Activated naive CD4-positive, alpha-beta T cell treated with anti-CD3 and anti-CD28 coated beads for 36 hours (primary cell): Measurements from ENCODE around the gene UBA52. TPM values are rescaled to one million over a fixed set of nuclear protein-coding genes. Genes with fewer than 3 reads are reported as not detected.
"Not testable (repeated sequence)": the region's sequence is repeated elsewhere in the genome, so short reads cannot be mapped to it uniquely, and the experiment has no call there.

Experiments used
- CTCF ChIA-PET: fragments of 350-600 bp; sonication (Branson Sonifier 250); formaldehyde crosslinking; loops from one replicate; lab custom pipeline; 2021; ENCODE audit warnings: antibody characterized with exemption; lab: Charles Lee
- DNase-seq: peaks from one replicate; pipeline ENCODE4 v3.0.0-alpha.2; 2020
- H3K27ac Mint-ChIP-seq: one replicate; pipeline ENCODE4 v1.8.0; 2021; ENCODE audit warnings: mild to moderate bottlenecking, mixed read lengths
- H3K27me3 Mint-ChIP-seq: one replicate; pipeline ENCODE4 v1.8.0; 2021; ENCODE audit warnings: low read depth, mixed read lengths
- H3K36me3 Mint-ChIP-seq: one replicate; pipeline ENCODE4 v1.8.0; 2021; ENCODE audit warnings: low read depth, mixed read lengths
- H3K4me1 Mint-ChIP-seq: one replicate; pipeline ENCODE4 v1.8.0; 2021; ENCODE audit warnings: low read depth, mixed read lengths
- H3K4me3 Mint-ChIP-seq: one replicate; pipeline ENCODE4 v1.8.0; 2021; ENCODE audit warnings: mild to moderate bottlenecking, moderate library complexity, mixed read lengths
- H3K9me3 Mint-ChIP-seq: one replicate; pipeline ENCODE4 v1.8.0; 2021; ENCODE audit warnings: mixed read lengths
- intact Hi-C: fragments of 100-400 bp; cut with micrococcal nuclease; formaldehyde crosslinking; loops from one replicate; pipeline ENCODE4 v1.15.1; 2023
- total RNA-seq, 2 experiments: library from RNA; stranded (reverse); gene quantifications; one replicate each; pipeline ENCODE4 v1.2.3, GENCODE V29; 2021

The UBA52 gene
- total RNA-seq, 2 experiments from 2014 or later = 1,997 to 2,122 TPM

DNA sequence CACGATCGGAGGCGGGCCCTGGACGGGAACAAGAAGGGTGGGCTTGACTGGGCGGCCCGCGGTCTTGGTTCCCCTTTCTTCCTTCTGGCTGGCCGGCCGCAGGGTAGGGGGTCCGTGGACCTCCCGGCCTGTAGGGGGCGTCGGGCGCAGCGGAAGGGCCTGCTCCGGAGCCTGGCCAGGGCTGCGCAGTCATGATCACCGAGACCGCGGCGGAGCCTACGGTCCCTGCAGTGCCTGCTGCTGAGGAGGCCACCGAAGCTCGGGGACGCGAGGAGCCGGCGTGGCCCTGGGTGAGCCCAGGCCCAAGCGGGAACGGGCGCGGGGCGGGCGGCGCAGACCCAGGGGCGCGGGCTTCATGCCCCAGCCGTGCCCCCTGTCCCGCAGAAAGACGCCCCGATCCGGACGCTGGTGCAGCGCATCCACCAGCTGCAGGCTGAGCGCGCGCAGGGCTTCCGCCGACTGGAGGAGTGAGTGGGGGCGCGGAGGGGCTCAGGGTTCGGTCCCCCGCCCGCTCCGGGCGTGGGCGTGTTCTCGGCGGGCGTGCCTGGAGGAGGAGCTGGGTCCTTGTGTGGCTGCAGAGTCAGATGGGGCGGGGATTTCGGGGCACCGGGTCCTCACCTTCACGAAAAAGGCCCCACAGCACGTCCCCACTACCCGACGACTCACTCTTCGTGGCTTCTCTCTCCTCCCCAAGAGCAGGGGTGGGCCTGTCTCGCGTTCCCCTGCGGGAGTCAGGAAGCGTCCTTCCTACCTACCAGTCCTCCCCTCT is 17.1 kb downstream of the UBA52 start, which contains the start of gene REX1BD:
TSS of gene REX1BD (plus strand) at position 188 of the 769 bp plus-strand sequence. CDS start at position 192, 4 bp downstream.
- no peaks in the 10 kb centered on the region for H3K9me3 Mint-ChIP-seq
- peak; percentile 83 for DNase-seq
- CTCF ChIA-PET = interaction anchor here (0.6 to 4.4 kb wide), 22 partner anchors 8 to 550 kb away, joined by 3 to 39 read pairs (median 3); partner anchors contain the start of genes COPE, CRTC1, DDX49 and ELL
- H3K27ac Mint-ChIP-seq = peak within 1 kb of the TSS; percentile 87
- H3K27me3 Mint-ChIP-seq = no peaks in the 10 kb centered on the region
- intact Hi-C loops = loop anchor here (1.0 to 5.0 kb wide), 8 partner anchors 17 to 331 kb away; partner anchors contain the start of genes COPE, DDX49, ELL and KLHL26
- peaks cover 27% of the 10 kb centered on the region for H3K4me1 Mint-ChIP-seq
- H3K36me3 Mint-ChIP-seq = peaks cover 6% of the 10 kb centered on the region
- H3K4me3 Mint-ChIP-seq = peak within 1 kb of the TSS; percentile 87

DNA sequence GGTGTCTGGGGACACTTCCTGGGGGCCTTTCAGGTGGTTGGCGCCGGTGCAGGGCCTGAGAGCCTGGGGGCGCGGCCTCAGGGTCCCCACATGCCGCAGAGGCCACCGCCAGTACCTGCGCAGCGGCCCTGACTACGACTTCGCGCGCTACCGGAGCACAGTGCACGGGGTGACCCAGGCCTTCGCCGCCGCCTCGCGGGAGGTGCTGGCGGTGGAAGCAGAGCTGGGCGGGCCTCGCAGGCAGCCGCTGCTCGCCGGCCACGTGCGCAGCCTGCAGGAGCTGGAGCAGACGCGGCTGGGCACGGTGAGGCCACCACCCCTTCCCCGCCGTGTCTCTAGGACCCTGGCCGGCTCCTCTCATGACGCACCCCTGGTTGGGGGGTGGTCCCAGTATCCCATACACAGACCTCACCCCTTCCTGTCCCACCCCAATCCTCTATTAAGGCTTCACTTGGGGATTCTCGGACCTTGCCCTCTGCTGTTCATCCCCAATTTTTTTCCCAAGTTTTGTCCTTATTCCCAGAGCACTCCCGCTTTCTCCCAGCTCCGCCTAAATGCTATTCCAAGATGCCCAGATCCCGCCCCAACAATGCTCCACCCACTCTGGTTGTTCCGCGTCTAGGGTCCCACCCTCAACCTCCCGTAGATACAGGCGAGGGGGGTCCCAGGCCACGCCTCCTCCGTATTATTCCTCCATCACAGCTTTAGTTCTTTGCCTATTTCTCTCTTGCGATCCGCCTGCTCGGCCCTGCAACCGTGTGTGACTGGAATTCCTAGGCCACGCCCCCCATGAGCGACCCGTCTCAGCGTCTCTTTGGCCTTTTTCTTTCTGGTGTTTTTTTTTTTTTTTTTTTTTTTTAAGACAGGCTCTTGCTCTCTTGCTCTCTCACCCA is 18.0 kb downstream of the UBA52 start:
- no peaks in the 10 kb centered on the region for H3K27me3 Mint-ChIP-seq
- H3K4me1 Mint-ChIP-seq = peaks cover 29% of the 10 kb centered on the region
- H3K9me3 Mint-ChIP-seq = no peaks in the 10 kb centered on the region
- peaks cover 6% of the 10 kb centered on the region for H3K36me3 Mint-ChIP-seq
- peak; percentile 80 for DNase-seq
- intact Hi-C loops = loop anchor here (1.0 to 5.0 kb wide), 8 partner anchors 32 to 330 kb away; partner anchors contain the start of genes COPE, CRTC1, DDX49 and ELL
- CTCF ChIA-PET = interaction anchor here (0.5 to 4.4 kb wide), 20 partner anchors 13 to 363 kb away, joined by 3 to 39 read pairs (median 3); partner anchors contain the start of genes COPE, CRTC1, DDX49 and ELL
- H3K4me3 Mint-ChIP-seq = peak overlapping the region; percentile 87
- H3K27ac Mint-ChIP-seq = peak overlapping the region; percentile 87

GRCh38 chr19:18590273-18591272 is 18.9 kb downstream of the UBA52 start:
- CTCF ChIA-PET = interaction anchor here (0.7 to 4.4 kb wide), 6 partner anchors 18 to 156 kb away, joined by 3 to 39 read pairs (median 3); partner anchors contain the start of genes KXD1, TMEM59L and UBA52
- Mint-ChIP-seq H3K36me3 (peaks cover 6% of the 10 kb centered on the region), H3K4me1 (peaks cover 28% of the 10 kb centered on the region), H3K4me3 (peak overlapping the region; percentile 87), H3K27me3 (no peaks in the 10 kb centered on the region), H3K9me3 (no peaks in the 10 kb centered on the region), H3K27ac (peak overlapping the region; percentile 56)
- intact Hi-C loops = loop anchor here (5.0 kb wide), 2 partner anchors 92 to 197 kb away; partner anchors contain the start of gene CRTC1
- peak; percentile 37 for DNase-seq

GRCh38 chr19:18591735-18592385 is 20.2 kb downstream of the UBA52 start:
- no peak overlapping the region for H3K27ac Mint-ChIP-seq
- DNase-seq = no peak
- H3K4me3 Mint-ChIP-seq = no peak overlapping the region
- H3K9me3 Mint-ChIP-seq = no peaks in the 10 kb centered on the region
- H3K36me3 Mint-ChIP-seq = peaks cover 6% of the 10 kb centered on the region
- CTCF ChIA-PET = interaction anchor here (0.7 to 4.4 kb wide), 4 partner anchors 20 to 324 kb away, joined by 3 to 39 read pairs (median 6); partner anchors contain the start of gene UBA52
- intact Hi-C loops = loop anchor here (5.0 kb wide), 2 partner anchors 90 to 195 kb away; partner anchors contain the start of gene CRTC1
- no peaks in the 10 kb centered on the region for H3K27me3 Mint-ChIP-seq
- peaks cover 31% of the 10 kb centered on the region for H3K4me1 Mint-ChIP-seq

- H3K4me1 Mint-ChIP-seq = peaks cover 28% of the 10 kb centered on the region
- H3K4me3 Mint-ChIP-seq, H3K27ac Mint-ChIP-seq, H3K27me3 Mint-ChIP-seq, H3K36me3 Mint-ChIP-seq, DNase-seq, H3K9me3 Mint-ChIP-seq: not testable (repeated sequence)
- CTCF ChIA-PET = interaction anchor here (0.5 to 2.2 kb wide), 7 partner anchors 22 to 789 kb away, joined by 3 to 10 read pairs (median 4); no protein-coding TSS in a partner anchor
- intact Hi-C loops = loop anchor here (5.0 kb wide), 2 partner anchors 90 to 195 kb away; partner anchors contain the start of gene CRTC1
Observed at GRCh38 chr19:18592732-18593131, 21.1 kb downstream of the UBA52 start.

GRCh38 chr19:18593367-18594095 is 21.9 kb downstream of the UBA52 start:
- Mint-ChIP-seq H3K36me3 (peaks cover 6% of the 10 kb centered on the region), H3K4me3 (no peak overlapping the region), H3K27ac (no peak overlapping the region), H3K27me3 (no peaks in the 10 kb centered on the region), H3K4me1 (peaks cover 21% of the 10 kb centered on the region), H3K9me3 (no peaks in the 10 kb centered on the region)
- no peak for DNase-seq
- intact Hi-C loops = loop anchor here (1.0 to 5.0 kb wide), 4 partner anchors 71 to 254 kb away; partner anchors contain the start of genes CRTC1 and ELL
- CTCF ChIA-PET = interaction anchor here (0.5 to 2.2 kb wide), 16 partner anchors 8 to 746 kb away, joined by 3 to 10 read pairs (median 4); no protein-coding TSS in a partner anchor

DNA sequence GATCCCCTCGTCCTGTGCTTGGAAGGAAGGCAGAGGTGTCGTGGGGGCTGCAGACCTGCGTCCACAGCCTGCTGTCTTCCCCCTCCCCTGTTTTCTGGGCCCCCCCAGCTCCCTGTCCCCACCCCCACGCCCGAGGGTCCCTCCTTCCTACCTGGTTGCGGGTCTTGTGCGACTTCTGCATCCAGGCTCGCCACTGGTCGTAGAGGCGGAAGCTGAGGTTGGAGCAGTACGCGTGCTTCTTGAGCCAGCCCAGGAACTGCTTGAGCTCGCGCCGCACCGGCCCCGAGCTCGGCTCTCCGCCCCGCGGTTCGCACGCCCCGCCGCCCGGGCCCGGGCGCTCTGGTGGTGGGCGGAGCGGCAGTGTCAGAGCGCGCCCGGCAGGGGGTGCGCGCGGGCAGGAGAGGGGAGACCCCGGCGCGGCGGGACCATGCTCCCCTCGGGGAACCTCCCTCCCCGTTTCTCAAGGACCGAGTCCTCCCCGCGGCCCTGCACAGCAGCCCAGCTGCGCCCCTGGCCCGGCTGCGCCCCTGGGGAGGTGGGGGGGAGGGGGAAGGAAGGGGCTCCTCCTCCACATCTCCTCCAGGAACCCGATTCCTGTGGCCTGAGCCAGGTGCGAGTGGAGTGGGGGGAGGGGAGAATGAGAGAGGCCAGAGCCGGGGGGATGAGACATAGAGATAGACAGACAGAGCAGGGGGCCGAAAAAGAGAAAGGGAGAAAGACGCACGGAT is 22.6 kb downstream of the UBA52 start:
- H3K27me3 Mint-ChIP-seq = peaks cover 2% of the 10 kb centered on the region
- intact Hi-C loops = loop anchor here (1.0 to 5.0 kb wide), 4 partner anchors 72 to 253 kb away; partner anchors contain the start of genes CRTC1 and ELL
- CTCF ChIA-PET = interaction anchor here (0.5 to 1.8 kb wide), 14 partner anchors 9 to 747 kb away, joined by 3 to 8 read pairs (median 4); no protein-coding TSS in a partner anchor
- no peaks in the 10 kb centered on the region for H3K9me3 Mint-ChIP-seq
- no peak overlapping the region for H3K27ac Mint-ChIP-seq
- peaks cover 6% of the 10 kb centered on the region for H3K36me3 Mint-ChIP-seq
- peak; percentile 75 for DNase-seq
- peak overlapping the region; percentile 61 for H3K4me3 Mint-ChIP-seq
- H3K4me1 Mint-ChIP-seq = peaks cover 21% of the 10 kb centered on the region

GRCh38 chr19:18594824-18595373 is 23.2 kb downstream of the UBA52 start:
- H3K9me3 Mint-ChIP-seq = no peaks in the 10 kb centered on the region
- H3K4me1 Mint-ChIP-seq = peaks cover 17% of the 10 kb centered on the region
- no peak overlapping the region for H3K27ac Mint-ChIP-seq
- CTCF ChIA-PET = interaction anchor here (0.6 to 2.7 kb wide), 4 partner anchors 133 to 253 kb away, joined by 3 to 10 read pairs (median 6); no protein-coding TSS in a partner anchor
- peak overlapping the region; percentile 61 for H3K4me3 Mint-ChIP-seq
- DNase-seq = no peak
- peaks cover 6% of the 10 kb centered on the region for H3K36me3 Mint-ChIP-seq
- intact Hi-C loops = loop anchor here (1.0 to 5.0 kb wide), 4 partner anchors 73 to 252 kb away; partner anchors contain the start of genes CRTC1 and ELL
- H3K27me3 Mint-ChIP-seq = peaks cover 7% of the 10 kb centered on the region

DNA sequence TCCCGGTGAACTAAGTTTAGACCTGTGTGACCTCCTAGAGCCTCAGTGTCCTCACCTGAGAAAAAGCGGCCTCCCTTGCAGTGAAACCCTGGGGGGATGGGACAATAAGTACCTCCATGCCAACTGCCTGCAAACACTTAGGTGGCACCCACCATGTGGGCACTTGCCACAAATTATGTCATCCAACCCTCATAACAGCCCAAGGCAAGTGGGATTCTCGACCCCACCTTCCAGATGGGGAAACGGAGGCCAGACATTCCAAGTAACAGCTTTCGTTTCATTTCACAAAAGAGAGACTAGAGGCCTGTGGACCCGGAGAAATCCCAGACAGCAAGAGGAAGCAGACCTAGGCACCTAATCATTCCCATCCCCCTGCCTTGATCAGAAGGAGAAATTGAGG is 23.8 kb downstream of the UBA52 start:
- H3K27ac Mint-ChIP-seq = no peak overlapping the region
- H3K27me3 Mint-ChIP-seq = peaks cover 7% of the 10 kb centered on the region
- intact Hi-C loops = no loop called here
- H3K4me1 Mint-ChIP-seq = peaks cover 14% of the 10 kb centered on the region
- peaks cover 6% of the 10 kb centered on the region for H3K36me3 Mint-ChIP-seq
- H3K9me3 Mint-ChIP-seq = no peaks in the 10 kb centered on the region
- peak overlapping the region; percentile 27 for H3K4me3 Mint-ChIP-seq
- DNase-seq = no peak
- CTCF ChIA-PET = interaction anchor here (2.7 kb wide), 1 partner anchor 251 kb away, joined by 10 read pairs; no protein-coding TSS in a partner anchor
